Measurements from ENCODE around the gene SLC6A20. TPM values are rescaled to one million over a fixed set of nuclear protein-coding genes. Genes with fewer than 3 reads are reported as not detected.
"Not testable (repeated sequence)": the region's sequence is repeated elsewhere in the genome, so short reads cannot be mapped to it uniquely, and the experiment has no call there.

SLC6A20 gene
- total RNA-seq, 2 donors from 2014 or later = not detected

DNA sequence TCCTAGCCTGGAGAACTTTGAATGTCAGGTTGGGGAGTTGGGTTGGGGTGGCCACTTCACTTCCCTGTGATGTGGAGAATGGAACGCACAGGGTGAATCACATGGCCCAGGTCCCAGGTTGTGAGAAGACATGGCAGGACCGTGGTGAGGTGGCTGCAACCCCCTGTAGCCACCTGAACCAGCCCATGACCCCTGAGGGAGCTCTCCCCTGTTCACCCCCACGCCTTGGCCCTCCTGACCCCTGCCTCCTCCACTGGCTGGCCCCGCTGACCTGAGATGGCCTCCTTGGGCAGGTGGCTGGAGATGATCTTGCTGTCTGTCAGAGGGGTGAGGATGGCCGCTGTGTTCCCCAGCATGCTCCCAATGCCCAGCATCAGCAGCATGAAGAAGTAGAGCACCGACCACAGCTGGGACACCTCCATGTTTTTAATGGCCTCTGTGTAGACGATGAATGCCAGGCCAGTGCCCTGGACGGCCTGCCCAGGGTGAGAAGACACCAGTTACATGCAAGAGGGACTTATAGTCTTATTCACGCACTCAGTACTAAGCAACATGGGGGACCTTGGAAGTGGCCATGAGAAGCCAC is 31.0 kb downstream of the SLC6A20 start:
- Mint-ChIP-seq H3K27me3 (peaks cover 3% of the 10 kb centered on the region), H3K4me3 (no peak overlapping the region), H3K36me3 (ENCODE audit: low read depth) (no peaks in the 10 kb centered on the region), H3K4me1 (no peaks in the 10 kb centered on the region), H3K27ac (no peak overlapping the region), H3K9me3 (peaks cover 6% of the 10 kb centered on the region)
- ATAC-seq (replicated peaks) = no peak

DNA sequence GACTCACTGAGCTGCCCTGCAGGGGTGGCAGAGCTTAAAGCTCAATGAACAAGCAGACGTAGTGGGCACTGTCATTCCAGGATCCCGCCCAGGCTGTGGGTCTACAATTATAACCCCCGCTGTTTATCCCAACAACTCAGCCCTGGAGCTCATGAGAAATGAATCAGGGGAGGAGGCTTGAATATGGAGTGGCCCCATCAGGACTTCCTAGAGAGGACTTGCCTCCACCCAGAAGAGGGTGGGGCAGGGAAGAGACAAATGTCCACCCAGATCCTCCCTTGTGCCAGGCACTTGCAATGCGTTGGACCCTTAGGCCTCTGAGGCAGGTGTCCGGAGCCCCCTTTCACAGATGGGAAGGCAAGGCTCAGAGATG is 33.0 kb downstream of the SLC6A20 start:
- Mint-ChIP-seq H3K4me3 (no peak overlapping the region), H3K9me3 (peaks cover 6% of the 10 kb centered on the region), H3K36me3 (ENCODE audit: low read depth) (no peaks in the 10 kb centered on the region), H3K4me1 (no peaks in the 10 kb centered on the region), H3K27me3 (peaks cover 3% of the 10 kb centered on the region), H3K27ac (no peak overlapping the region)
- no peak for ATAC-seq (replicated peaks)

GRCh38 chr3:45762647-45763302 is 33.6 kb downstream of the SLC6A20 start:
- no peak for ATAC-seq (replicated peaks)
- H3K27ac Mint-ChIP-seq = no peak overlapping the region

DNA sequence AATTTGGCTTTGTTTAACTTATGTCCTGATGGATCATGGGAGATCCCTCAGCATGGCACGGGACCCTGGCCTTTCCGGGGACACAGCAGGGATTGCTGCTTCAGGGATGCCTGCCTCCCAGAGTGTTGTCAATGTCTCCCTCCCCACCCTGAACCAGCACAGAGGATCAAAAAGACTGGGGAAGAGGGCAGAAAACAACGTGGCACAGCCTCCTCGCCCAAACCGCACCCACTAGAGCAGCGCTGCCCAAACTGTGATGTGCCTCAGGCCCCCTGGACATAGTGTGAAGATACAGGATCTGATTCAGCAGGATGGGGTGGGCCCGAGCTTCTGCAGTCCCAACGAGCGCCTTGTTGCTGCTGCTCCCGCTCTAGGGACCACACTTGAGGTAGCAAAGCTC is 34.5 kb downstream of the SLC6A20 start:
- Mint-ChIP-seq H3K4me1 (no peaks in the 10 kb centered on the region), H3K27ac (no peak overlapping the region), H3K36me3 (ENCODE audit: low read depth) (no peaks in the 10 kb centered on the region), H3K9me3 (no peaks in the 10 kb centered on the region), H3K27me3 (peaks cover 3% of the 10 kb centered on the region), H3K4me3 (no peak overlapping the region)
- no peak for ATAC-seq (replicated peaks)

More at GRCh38 chr3:45762647-45763302, 33.6 kb downstream of the SLC6A20 start:
- Mint-ChIP-seq H3K4me1 (no peaks in the 10 kb centered on the region), H3K36me3 (ENCODE audit: low read depth) (no peaks in the 10 kb centered on the region), H3K27me3 (peaks cover 3% of the 10 kb centered on the region), H3K4me3 (no peak overlapping the region), H3K9me3 (peaks cover 6% of the 10 kb centered on the region)

DNA sequence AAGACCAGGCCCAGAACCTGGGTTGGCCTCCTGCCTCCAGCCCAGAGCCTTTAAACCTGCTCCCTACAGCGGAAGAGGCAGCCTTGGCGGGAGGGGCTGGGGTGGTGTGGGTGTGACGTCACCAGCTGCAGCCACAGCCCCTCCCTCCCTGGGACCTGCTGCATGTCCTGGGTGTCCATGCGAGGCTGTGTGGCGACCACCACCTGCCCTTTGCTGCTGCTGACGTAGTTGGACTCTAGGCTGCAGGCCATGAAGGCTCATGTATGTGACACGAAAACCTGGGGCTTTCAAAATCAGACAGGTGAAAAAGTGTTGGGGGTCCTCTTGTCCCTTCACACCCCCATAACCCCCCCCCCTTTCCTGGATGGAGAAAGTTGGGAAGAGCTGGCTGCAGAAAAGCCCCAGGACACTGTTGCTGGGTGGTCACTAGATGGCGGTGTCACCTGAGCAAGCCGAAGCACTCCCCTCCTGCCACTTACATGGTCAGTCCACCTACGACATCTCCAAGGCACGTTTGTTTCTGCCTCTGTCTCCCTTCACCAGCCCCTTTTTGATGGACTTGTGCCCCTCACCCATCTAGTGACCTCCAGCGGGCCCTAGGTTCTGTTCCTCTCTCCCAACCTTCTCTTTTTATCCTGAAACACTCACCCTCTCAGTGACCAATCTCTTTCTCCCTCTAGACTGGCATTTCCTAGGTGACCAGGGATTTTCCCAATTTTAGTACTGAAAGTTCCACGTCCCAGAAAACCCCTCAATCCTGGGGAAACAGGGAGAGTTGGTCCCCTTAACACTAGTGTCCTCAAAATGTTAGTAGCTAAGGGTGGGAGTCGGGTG is 35.2 kb downstream of the SLC6A20 start:
- Mint-ChIP-seq H3K9me3 (no peaks in the 10 kb centered on the region), H3K4me3 (no peak overlapping the region), H3K4me1 (no peaks in the 10 kb centered on the region), H3K36me3 (ENCODE audit: low read depth) (no peaks in the 10 kb centered on the region), H3K27ac (no peak overlapping the region), H3K27me3 (peaks cover 3% of the 10 kb centered on the region)
- ATAC-seq (replicated peaks) = peak; percentile 63

- Mint-ChIP-seq H3K36me3 (ENCODE audit: low read depth) (no peaks in the 10 kb centered on the region), H3K27ac (no peak overlapping the region), H3K27me3 (peaks cover 3% of the 10 kb centered on the region), H3K4me1 (no peaks in the 10 kb centered on the region), H3K4me3 (no peak overlapping the region), H3K9me3 (no peaks in the 10 kb centered on the region)
- ATAC-seq (replicated peaks) = no peak
These were observed 36.5 kb downstream of the SLC6A20 start for GRCh38 chr3:45759851-45760250.

- no peak for ATAC-seq (replicated peaks)
These were observed 37.5 kb downstream of the SLC6A20 start for GRCh38 chr3:45758871-45759270.

GRCh38 chr3:45757141-45757540 is 39.2 kb downstream of the SLC6A20 start:
- H3K27me3 Mint-ChIP-seq; H3K27ac Mint-ChIP-seq; H3K4me3 Mint-ChIP-seq; H3K4me1 Mint-ChIP-seq; H3K36me3 Mint-ChIP-seq (ENCODE audit: low read depth); H3K9me3 Mint-ChIP-seq; ATAC-seq (replicated peaks): not testable (repeated sequence)

More at GRCh38 chr3:45758871-45759270, 37.5 kb downstream of the SLC6A20 start:
- Mint-ChIP-seq H3K27me3 (peaks cover 3% of the 10 kb centered on the region), H3K36me3 (ENCODE audit: low read depth) (no peaks in the 10 kb centered on the region), H3K4me3 (no peak overlapping the region), H3K27ac (no peak overlapping the region), H3K9me3 (no peaks in the 10 kb centered on the region), H3K4me1 (peaks cover 7% of the 10 kb centered on the region)

GRCh38 chr3:45756055-45756454 is 40.3 kb downstream of the SLC6A20 start:
- H3K27ac Mint-ChIP-seq = no peak overlapping the region
- H3K27me3 Mint-ChIP-seq = no peaks in the 10 kb centered on the region
- ATAC-seq (replicated peaks) = no peak
- H3K4me1 Mint-ChIP-seq = peaks cover 8% of the 10 kb centered on the region
- no peaks in the 10 kb centered on the region for H3K9me3 Mint-ChIP-seq
- no peak overlapping the region for H3K4me3 Mint-ChIP-seq
- no peaks in the 10 kb centered on the region for H3K36me3 Mint-ChIP-seq (ENCODE audit: low read depth)

DNA sequence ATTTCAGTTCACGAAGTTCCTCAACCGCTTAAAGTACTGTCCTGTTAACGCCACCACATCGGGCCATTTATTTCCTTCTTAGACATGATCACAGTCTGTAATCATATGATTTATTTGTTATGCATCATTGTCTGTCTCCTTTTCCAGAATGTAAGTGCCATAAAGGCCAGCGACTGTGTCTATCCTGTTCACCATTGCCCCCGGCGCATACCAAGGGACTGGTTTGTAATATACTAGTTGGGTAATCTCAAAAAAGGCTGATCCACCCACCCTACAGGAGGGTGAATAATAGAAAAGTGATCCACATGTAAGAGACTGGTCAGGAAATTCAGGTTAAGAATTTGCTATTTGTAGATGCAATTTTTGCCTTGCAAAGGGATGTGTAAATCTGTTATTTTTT is 41.9 kb downstream of the SLC6A20 start:
- peaks cover 8% of the 10 kb centered on the region for H3K4me1 Mint-ChIP-seq

GRCh38 chr3:45753095-45753494 is 43.2 kb downstream of the SLC6A20 start:
- Mint-ChIP-seq H3K4me3 (no peak overlapping the region), H3K36me3 (ENCODE audit: low read depth) (no peaks in the 10 kb centered on the region), H3K27ac (no peak overlapping the region), H3K27me3 (no peaks in the 10 kb centered on the region), H3K4me1 (peaks cover 13% of the 10 kb centered on the region), H3K9me3 (no peaks in the 10 kb centered on the region)
- no peak for ATAC-seq (replicated peaks)

More for the DNA sequence above, 41.9 kb downstream of the SLC6A20 start:
- Mint-ChIP-seq H3K36me3 (ENCODE audit: low read depth) (no peaks in the 10 kb centered on the region), H3K27ac (no peak overlapping the region), H3K9me3 (no peaks in the 10 kb centered on the region), H3K27me3 (no peaks in the 10 kb centered on the region), H3K4me3 (no peak overlapping the region)
- ATAC-seq (replicated peaks) = no peak

- H3K4me3 Mint-ChIP-seq = no peak overlapping the region
- ATAC-seq (replicated peaks) = no peak
- H3K36me3 Mint-ChIP-seq (ENCODE audit: low read depth) = peaks cover 11% of the 10 kb centered on the region
- H3K27ac Mint-ChIP-seq = no peak overlapping the region
- H3K27me3 Mint-ChIP-seq = no peaks in the 10 kb centered on the region
- H3K4me1 Mint-ChIP-seq = peaks cover 13% of the 10 kb centered on the region
- no peaks in the 10 kb centered on the region for H3K9me3 Mint-ChIP-seq
These were observed 44.6 kb downstream of the SLC6A20 start for GRCh38 chr3:45751537-45752242.

DNA sequence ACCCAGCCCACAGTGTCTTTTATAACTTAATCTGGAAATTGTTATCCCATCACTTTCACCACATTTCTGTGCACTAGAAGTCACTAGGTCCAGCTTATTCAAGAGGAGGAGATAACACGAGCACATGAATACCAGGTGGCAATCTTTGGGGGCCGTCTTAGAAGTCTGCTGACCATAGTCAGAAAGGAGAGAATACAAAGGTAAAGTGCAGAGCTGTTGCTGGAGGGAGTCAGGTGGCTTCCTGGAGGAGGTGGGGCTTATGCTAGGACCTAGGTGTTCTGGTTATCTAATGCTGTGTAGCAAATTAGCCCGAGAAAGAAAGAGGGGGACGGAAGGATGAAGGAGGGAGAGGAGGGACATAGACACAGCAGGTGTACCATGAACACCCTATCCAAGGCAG is 46.5 kb downstream of the SLC6A20 start:
- Mint-ChIP-seq H3K4me1 (peaks cover 13% of the 10 kb centered on the region), H3K27ac (no peak overlapping the region), H3K9me3 (no peaks in the 10 kb centered on the region), H3K36me3 (ENCODE audit: low read depth) (peaks cover 23% of the 10 kb centered on the region), H3K27me3 (no peaks in the 10 kb centered on the region), H3K4me3 (no peak overlapping the region)
- ATAC-seq (replicated peaks) = no peak

GRCh38 chr3:45749036-45749600 is 47.2 kb downstream of the SLC6A20 start:
- not testable (repeated sequence) for H3K4me1 Mint-ChIP-seq; H3K9me3 Mint-ChIP-seq; H3K27me3 Mint-ChIP-seq; ATAC-seq (replicated peaks); H3K4me3 Mint-ChIP-seq
- Mint-ChIP-seq H3K36me3 (ENCODE audit: low read depth) (peaks cover 28% of the 10 kb centered on the region), H3K27ac (peak overlapping the region; percentile 37)
